Peyer's patch (tissue), 4 donors: ENCODE measurements around the gene STARD3NL.

Experiments
- CTCF ChIP-seq, 6 experiments: fragments of 450-650 bp in 4 of 6; fragments of 200-600 bp in 2 of 6; sonication (generic) in 1 of 6; IDR thresholded peaks; one replicate each; pipeline ENCODE4 v1.5.1; 2017 to 2019; ENCODE audit warnings: antibody characterized with exemption in 6 of 6, mild to moderate bottlenecking in 3 of 6, moderate library complexity in 1 of 6
- POLR2A ChIP-seq, 2 donors: fragments of 450-650 bp; IDR thresholded peaks; one replicate each; pipeline ENCODE4 v1.5.1; 2017; ENCODE audit warnings: antibody characterized with exemption in 2 of 2, mild to moderate bottlenecking in 2 of 2, moderate library complexity in 2 of 2

- TF ChIP-seq CTCF (IDR thresholded peaks at IDR 0.05) = no peak
- TF ChIP-seq POLR2A (IDR thresholded peaks at IDR 0.05) = no peak
Observed at GRCh38 chr7:38153515-38153914, 24.5 kb upstream of the STARD3NL start.
